ENCODE results near the gene SSBP4. TPM values are rescaled to one million over a fixed set of nuclear protein-coding genes. Genes with fewer than 3 reads are reported as not detected.

The SSBP4 gene
- polyA plus RNA-seq, 1 of the 3 experiments (the other 2 are of a cell fraction): 24.9 TPM

GRCh38 chr19:18421371-18421959, 2.3 kb downstream of the SSBP4 start:
- WGBS (ENCODE audit: low lambda C conversion rate): 90% methylated on average over 12 of the region's 12 CpGs
- Histone ChIP-seq H3K36me3 (replicated peaks in 1 of 2; ENCODE audit: control insufficient read depth in 1 of 2, insufficient read depth in 2 of 2, low read length in 1 of 2) (peaks cover 0 to 5% of the 10 kb centered on the region in 2 experiments), H3F3A (replicated peaks; ENCODE audit: insufficient read depth) (peaks cover 13% of the 10 kb centered on the region), H3K4me2 (peak overlapping the region; percentile 90; the same call in 1 of the 2 replicates), H3K27me3 (ENCODE audit: insufficient read depth) (no peaks in the 10 kb centered on the region), H3K27ac (ENCODE audit: low read depth in 2 of 2, low read length in 1 of 2) (no peak overlapping the region; a peak in 1 of 4 replicates), H3K9me2 (no peaks in the 10 kb centered on the region), H4K20me1 (ENCODE audit: insufficient read depth) (peaks cover 51% of the 10 kb centered on the region), H3K79me2 (ENCODE audit: insufficient read depth) (peaks cover 59% of the 10 kb centered on the region), H3K4me1 (ENCODE audit: control insufficient read depth in 1 of 2, insufficient read depth in 2 of 2, low read depth in 1 of 2, low read length in 1 of 2) (peaks cover 28 to 46% of the 10 kb centered on the region in 2 experiments; a peak in 3 of 4 replicates), H2AFZ (ENCODE audit: low read depth) (no peak overlapping the region), H3K4me3 (ENCODE audit: low read depth in 2 of 2, low read length in 1 of 2) (peak overlapping the region in 1 of 2 experiments; percentile 68; a peak in 1 of 4 replicates), H3K9me3 (no peaks in the 10 kb centered on the region), H3K9ac (no peak overlapping the region)
- TF ChIP-seq MEF2A (IDR thresholded peaks at IDR 0.05; ENCODE audit: borderline replicate concordance, low read depth) (no peak), PBX3 (IDR thresholded peaks at IDR 0.05) (no peak), EP300 (IDR thresholded peaks at IDR 0.05; ENCODE audit: borderline replicate concordance in 1 of 2, low read depth in 1 of 2, low read length in 1 of 2) (no peak), FOXM1 (IDR thresholded peaks at IDR 0.05; ENCODE audit: low read depth) (no peak), FOXJ3 (CRISPR knock-in tag; IDR thresholded peaks at IDR 0.05) (no peak), MXI1 (IDR thresholded peaks at IDR 0.05; ENCODE audit: low read depth, low read length) (no peak)
- ChIA-PET POLR2A (no interaction called here), CTCF (interaction anchor here (1.2 to 7.3 kb wide), 5 partner anchors 10 to 142 kb away, joined by 3 to 64 read pairs (median 10); partner anchors contain the start of gene GDF15)
- DNase-seq: no peak

- Histone ChIP-seq H3K4me3 (ENCODE audit: low read depth in 2 of 2, low read length in 1 of 2) (no peak overlapping the region), H3K4me1 (ENCODE audit: control insufficient read depth in 1 of 2, insufficient read depth in 2 of 2, low read depth in 1 of 2, low read length in 1 of 2) (peaks cover 21 to 46% of the 10 kb centered on the region in 2 experiments; a peak in 2 of 4 replicates), H2AFZ (ENCODE audit: low read depth) (no peak overlapping the region), H3K4me2 (no peak overlapping the region), H3K9me3 (no peaks in the 10 kb centered on the region), H3K9ac (no peak overlapping the region), H4K20me1 (ENCODE audit: insufficient read depth) (peaks cover 52% of the 10 kb centered on the region), H3K9me2 (no peaks in the 10 kb centered on the region), H3K36me3 (replicated peaks in 1 of 2; ENCODE audit: control insufficient read depth in 1 of 2, insufficient read depth in 2 of 2, low read length in 1 of 2) (peaks cover 0 to 5% of the 10 kb centered on the region in 2 experiments), H3K27me3 (ENCODE audit: insufficient read depth) (no peaks in the 10 kb centered on the region), H3F3A (replicated peaks; ENCODE audit: insufficient read depth) (peaks cover 9% of the 10 kb centered on the region), H3K79me2 (ENCODE audit: insufficient read depth) (peaks cover 66% of the 10 kb centered on the region), H3K27ac (ENCODE audit: low read depth in 2 of 2, low read length in 1 of 2) (no peak overlapping the region)
- CTCF ChIA-PET: interaction anchor here (0.8 to 7.3 kb wide), 7 partner anchors 9 to 143 kb away, joined by 3 to 64 read pairs (median 4); partner anchors contain the start of gene GDF15
- no peak for DNase-seq
- TF ChIP-seq RCOR1 (IDR thresholded peaks at IDR 0.05; ENCODE audit: low read length): no peak
- no peak for TF ChIP-seq FOXM1 (IDR thresholded peaks at IDR 0.05; ENCODE audit: low read depth)
- no peak for TF ChIP-seq PBX3 (IDR thresholded peaks at IDR 0.05)
- TF ChIP-seq USF2 (IDR thresholded peaks at IDR 0.05; ENCODE audit: borderline replicate concordance, low read depth, low read length): no peak
- TF ChIP-seq CHD2 (IDR thresholded peaks at IDR 0.05; ENCODE audit: low read length, partially characterized antibody): no peak
- TF ChIP-seq FOXJ3 (CRISPR knock-in tag; IDR thresholded peaks at IDR 0.05): no peak
- TF ChIP-seq SIN3A (IDR thresholded peaks at IDR 0.05; ENCODE audit: borderline replicate concordance, low read depth, low read length): no peak
- no peak for TF ChIP-seq ELF1 (IDR thresholded peaks at IDR 0.05)
- no peak for TF ChIP-seq RAD21 (IDR thresholded peaks at IDR 0.05; ENCODE audit: low read length)
- no peak for TF ChIP-seq MXI1 (IDR thresholded peaks at IDR 0.05; ENCODE audit: low read depth, low read length)
- no peak for TF ChIP-seq CTCF (IDR thresholded peaks at IDR 0.05)
- TF ChIP-seq TAF1 (IDR thresholded peaks at IDR 0.05; ENCODE audit: borderline replicate concordance, low read depth, low read length): no peak
- no peak for TF ChIP-seq EP300 (IDR thresholded peaks at IDR 0.05; ENCODE audit: borderline replicate concordance in 1 of 2, low read depth in 1 of 2, low read length in 1 of 2)
- TF ChIP-seq RFX5 (IDR thresholded peaks at IDR 0.05; ENCODE audit: low read length): no peak
- TF ChIP-seq MEF2A (IDR thresholded peaks at IDR 0.05; ENCODE audit: borderline replicate concordance, low read depth): no peak
- TF ChIP-seq FOSL2 (IDR thresholded peaks at IDR 0.05; ENCODE audit: borderline replicate concordance, low read depth): no peak
- TF ChIP-seq USF1 (IDR thresholded peaks at IDR 0.05; ENCODE audit: borderline replicate concordance, low read depth): no peak
- TF ChIP-seq JUND (IDR thresholded peaks at IDR 0.05): no peak
- no peak for TF ChIP-seq RXRA (IDR thresholded peaks at IDR 0.05; ENCODE audit: borderline replicate concordance, low read depth)
- WGBS (ENCODE audit: low lambda C conversion rate): 93% methylated on average over 12 of the region's 14 CpGs
- POLR2A ChIA-PET: no interaction called here
Measured at GRCh38 chr19:18422530-18423191, 3.5 kb downstream of the SSBP4 start.
